Ovary (tissue), 3 donors: Measurements from ENCODE around the gene RPS21.

Experiments
- EP300 ChIP-seq: sonication (generic); formaldehyde crosslinking; IDR thresholded peaks from one replicate; pipeline ENCODE4 v1.6.1; 2017; ENCODE audit warnings: antibody characterized with exemption
- POLR2A ChIP-seq: fragments of 450-650 bp; IDR thresholded peaks from one replicate; pipeline ENCODE4 v1.6.1; 2017; ENCODE audit warnings: antibody characterized with exemption, mild to moderate bottlenecking, moderate library complexity
- TF ChIP-seq, protein P1 (sequence below), 3 donors: fragments of 450-650 bp in 2 of 3; fragments of 200-600 bp in 1 of 3; IDR thresholded peaks; one replicate each; pipeline versions ENCODE4 v1.5.1 to v1.8.0; 2016 to 2022; ENCODE audit warnings: antibody characterized with exemption in 3 of 3, mild to moderate bottlenecking in 1 of 3
- donor health status: DM: no; HTN: no; CAD: no.

DNA sequence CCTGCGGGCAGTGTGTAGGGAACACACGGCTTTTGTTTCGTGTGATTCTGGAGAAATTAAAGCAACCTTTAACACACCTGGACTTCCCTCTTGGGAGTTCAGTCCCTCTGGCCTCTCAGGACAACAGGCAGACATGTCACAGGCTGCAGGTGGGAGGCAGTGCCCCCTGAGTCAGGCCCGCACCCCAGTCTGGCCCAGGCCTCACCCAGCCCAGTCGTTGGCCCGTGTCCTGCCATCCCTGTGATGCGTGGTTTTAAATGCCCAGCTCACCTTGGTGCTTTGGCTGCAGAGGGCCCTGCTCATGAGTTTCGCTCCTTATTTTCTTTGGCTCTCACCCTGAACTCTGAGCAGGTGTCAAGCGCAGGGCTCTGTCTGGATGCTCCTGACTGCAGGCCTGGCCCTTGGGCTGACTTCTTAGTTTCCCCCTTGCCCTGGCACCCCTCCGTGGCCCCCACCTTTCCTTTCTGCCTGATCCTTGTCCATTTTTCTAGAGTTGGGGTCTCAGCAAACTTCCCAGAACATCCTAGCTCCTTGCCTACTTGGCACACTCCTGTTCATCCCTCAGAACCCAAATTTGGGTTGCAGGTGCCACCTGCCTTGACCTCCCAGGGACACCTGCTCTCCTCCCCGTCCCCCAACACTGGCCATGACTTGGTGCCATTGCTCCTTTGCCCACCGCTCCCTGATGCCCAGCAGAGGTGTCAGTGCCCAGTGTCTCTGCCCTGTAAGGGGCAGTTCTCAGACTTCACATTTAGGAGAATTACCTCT lies 22.4 kb downstream of the RPS21 start:
- TF ChIP-seq, protein P1, sequence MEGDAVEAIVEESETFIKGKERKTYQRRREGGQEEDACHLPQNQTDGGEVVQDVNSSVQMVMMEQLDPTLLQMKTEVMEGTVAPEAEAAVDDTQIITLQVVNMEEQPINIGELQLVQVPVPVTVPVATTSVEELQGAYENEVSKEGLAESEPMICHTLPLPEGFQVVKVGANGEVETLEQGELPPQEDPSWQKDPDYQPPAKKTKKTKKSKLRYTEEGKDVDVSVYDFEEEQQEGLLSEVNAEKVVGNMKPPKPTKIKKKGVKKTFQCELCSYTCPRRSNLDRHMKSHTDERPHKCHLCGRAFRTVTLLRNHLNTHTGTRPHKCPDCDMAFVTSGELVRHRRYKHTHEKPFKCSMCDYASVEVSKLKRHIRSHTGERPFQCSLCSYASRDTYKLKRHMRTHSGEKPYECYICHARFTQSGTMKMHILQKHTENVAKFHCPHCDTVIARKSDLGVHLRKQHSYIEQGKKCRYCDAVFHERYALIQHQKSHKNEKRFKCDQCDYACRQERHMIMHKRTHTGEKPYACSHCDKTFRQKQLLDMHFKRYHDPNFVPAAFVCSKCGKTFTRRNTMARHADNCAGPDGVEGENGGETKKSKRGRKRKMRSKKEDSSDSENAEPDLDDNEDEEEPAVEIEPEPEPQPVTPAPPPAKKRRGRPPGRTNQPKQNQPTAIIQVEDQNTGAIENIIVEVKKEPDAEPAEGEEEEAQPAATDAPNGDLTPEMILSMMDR (IDR thresholded peaks at IDR 0.05) = no peak
- TF ChIP-seq POLR2A (no peak), EP300 (no peak)
